H1 (cell line): ENCODE measurements around the gene CCL7. TPM values are rescaled to one million over a fixed set of nuclear protein-coding genes. Genes with fewer than 3 reads are reported as not detected.

Source experiments
- CTCF ChIA-PET: fragments of 300-600 bp; sonication (Branson Sonifier 250); formaldehyde crosslinking; loops from one replicate; lab custom pipeline; 2021; ENCODE audit not compliant: partially characterized antibody; lab: Charles Lee
- POLR2A ChIA-PET: fragments of 300-600 bp; sonication (Branson Sonifier 250); formaldehyde crosslinking; loops from one replicate; lab custom pipeline; 2021; ENCODE audit warnings: inconsistent platforms; ENCODE audit not compliant: partially characterized antibody; lab: Charles Lee
- DNase-seq, 2 experiments: peaks; one replicate each; pipeline versions ENCODE4 v3.0.0 to v3.0.0-alpha.2; 2010 to 2022; ENCODE audit warnings: low spot score in 2 of 2, low read depth in 1 of 2, mixed read lengths in 1 of 2
- FAIRE-seq: peaks from 2 replicates; lab custom pipeline; 2011; peaks lifted over from hg19 to GRCh38; lab: Jason Lieb, UNC
- H2AFZ ChIP-seq: 2 replicates; pipeline ENCODE4 v1.8.1; 2012; ENCODE audit warnings: low read length, inconsistent platforms
- H2AK5ac ChIP-seq: 2 replicates; pipeline ENCODE4 v1.6.1; 2013; ENCODE audit warnings: low read depth, low read length
- H2BK120ac ChIP-seq: replicated peaks from 2 replicates; pipeline ENCODE3; 2013; ENCODE audit warnings: low read depth, low read length, inconsistent platforms
- H2BK12ac ChIP-seq: 2 replicates; pipeline ENCODE4 v1.6.1; 2013; ENCODE audit warnings: low read depth, low read length
- H2BK15ac ChIP-seq: 2 replicates; pipeline ENCODE4 v1.6.1; 2013; ENCODE audit warnings: low read length
- H2BK20ac ChIP-seq: 2 replicates; pipeline ENCODE4 v1.6.1; 2013; ENCODE audit warnings: low read length
- H2BK5ac ChIP-seq: 2 replicates; pipeline ENCODE4 v1.6.1; 2013; ENCODE audit warnings: low read depth, low read length
- H3K14ac ChIP-seq: 2 replicates; pipeline ENCODE4 v1.6.1; 2013; ENCODE audit warnings: inconsistent platforms; ENCODE audit not compliant: insufficient read length
- H3K18ac ChIP-seq: 2 replicates; pipeline ENCODE4 v1.6.1; 2013; ENCODE audit warnings: low read length; ENCODE audit errors: extremely low read depth
- H3K23ac ChIP-seq: 2 replicates; pipeline ENCODE4 v1.6.1; 2013; ENCODE audit warnings: inconsistent platforms; ENCODE audit not compliant: insufficient read length
- H3K23me2 ChIP-seq: 2 replicates; pipeline ENCODE4 v1.6.1; 2013; ENCODE audit warnings: low read depth, low read length
- H3K27ac ChIP-seq: 2 replicates; pipeline ENCODE4 v1.6.1; 2011; ENCODE audit warnings: low read depth, low read length, inconsistent platforms
- H3K27me3 ChIP-seq, 4 experiments: replicated peaks in 1 of 4; 1 replicate in 1 of 4; 2 replicates in 3 of 4; pipeline versions ENCODE4 v1.6.1 to v1.8.1; 2011 to 2013; ENCODE audit warnings: low read length in 3 of 4, mild to moderate bottlenecking in 3 of 4, inconsistent platforms in 2 of 4, mixed read lengths in 2 of 4, moderate library complexity in 1 of 4; ENCODE audit not compliant: control insufficient read depth in 3 of 4, insufficient read depth in 3 of 4; ENCODE audit errors: extremely low read depth in 1 of 4
- H3K36me3 ChIP-seq, 4 experiments: 2 replicates each; pipeline versions ENCODE4 v1.6.1 to v1.8.1; 2011 to 2013; ENCODE audit warnings: mild to moderate bottlenecking in 4 of 4, low read length in 3 of 4, moderate library complexity in 2 of 4, control low read depth in 1 of 4, inconsistent platforms in 1 of 4; ENCODE audit not compliant: insufficient read depth in 4 of 4, control insufficient read depth in 2 of 4
- H3K4ac ChIP-seq: replicated peaks from 2 replicates; pipeline ENCODE3; 2013; ENCODE audit warnings: low read length, low read depth, mixed read lengths, inconsistent platforms; ENCODE audit not compliant: insufficient read length
- H3K4me1 ChIP-seq, 4 experiments: replicated peaks in 1 of 4; 1 replicate in 1 of 4; 2 replicates in 3 of 4; pipeline versions ENCODE4 v1.6.1 to v1.8.1; 2011 to 2013; ENCODE audit warnings: low read length in 3 of 4, inconsistent platforms in 2 of 4, mixed read lengths in 1 of 4; ENCODE audit not compliant: insufficient read depth in 4 of 4, control insufficient read depth in 3 of 4
- H3K4me2 ChIP-seq, 2 experiments: 2 replicates each; pipeline versions ENCODE4 v1.6.1 to v1.8.1; 2011 to 2013; ENCODE audit warnings: low read depth in 2 of 2, low read length in 2 of 2, control low read depth in 1 of 2, inconsistent platforms in 1 of 2, mild to moderate bottlenecking in 1 of 2; ENCODE audit not compliant: insufficient read depth in 1 of 2
- H3K4me3 ChIP-seq, 4 experiments: fragments of 200-600, 300-600 bp in 1 of 4; sonication (generic), shearing (Covaris generic), sonication (Bioruptor Twin) in 1 of 4; 2 replicates each; pipeline versions ENCODE4 v1.5.1 to v1.8.1; 2011 to 2016; ENCODE audit warnings: low read length in 4 of 4, low read depth in 3 of 4, control low read depth in 2 of 4, inconsistent platforms in 2 of 4, mild to moderate bottlenecking in 2 of 4, mixed read lengths in 1 of 4, moderate library complexity in 1 of 4; ENCODE audit not compliant: insufficient read depth in 2 of 4; ENCODE audit errors: extremely low read depth in 1 of 4
- H3K56ac ChIP-seq: replicated peaks from 2 replicates; pipeline ENCODE3; 2013; ENCODE audit warnings: low read depth, mild to moderate bottlenecking, mixed read lengths, low read length, inconsistent platforms; ENCODE audit not compliant: insufficient read length
- H3K79me1 ChIP-seq: 2 replicates; pipeline ENCODE4 v1.6.1; 2013; ENCODE audit warnings: low read depth, low read length, control low read depth
- H3K79me2 ChIP-seq, 2 experiments: 2 replicates each; pipeline versions ENCODE4 v1.6.1 to v1.8.1; 2012 to 2013; ENCODE audit warnings: low read length in 2 of 2, mild to moderate bottlenecking in 2 of 2, inconsistent platforms in 1 of 2; ENCODE audit not compliant: insufficient read depth in 2 of 2, control insufficient read depth in 1 of 2
- H3K9ac ChIP-seq, 4 experiments: replicated peaks in 1 of 4; 1 replicate in 1 of 4; 2 replicates in 3 of 4; pipeline versions ENCODE4 v1.6.1 to v1.8.1; 2011 to 2013; ENCODE audit warnings: low read depth in 3 of 4, low read length in 3 of 4, control low read depth in 2 of 4, mild to moderate bottlenecking in 2 of 4, moderate library complexity in 2 of 4, inconsistent platforms in 1 of 4; ENCODE audit errors: extremely low read depth in 1 of 4
- H3K9me3 ChIP-seq, 2 experiments: 2 replicates each; pipeline versions ENCODE4 v1.6.1 to v1.8.1; 2012 to 2013; ENCODE audit warnings: mild to moderate bottlenecking in 2 of 2, moderate library complexity in 2 of 2, control low read depth in 1 of 2, inconsistent platforms in 1 of 2, low read depth in 1 of 2, low read length in 1 of 2, mixed read lengths in 1 of 2; ENCODE audit not compliant: insufficient read depth in 2 of 2
- H4K20me1 ChIP-seq, 2 experiments: replicated peaks in 1 of 2; 2 replicates each; pipeline versions ENCODE3 to v1.8.1; 2011 to 2013; ENCODE audit warnings: inconsistent platforms in 2 of 2, low read length in 2 of 2, mild to moderate bottlenecking in 1 of 2; ENCODE audit not compliant: insufficient read depth in 2 of 2, control insufficient read depth in 1 of 2
- H4K5ac ChIP-seq: 2 replicates; pipeline ENCODE4 v1.6.1; 2013; ENCODE audit warnings: low read length, low read depth, mixed read lengths, inconsistent platforms; ENCODE audit not compliant: insufficient read length
- H4K8ac ChIP-seq: 2 replicates; pipeline ENCODE4 v1.8.0; 2013; ENCODE audit warnings: mild to moderate bottlenecking, moderate library complexity, low read length, inconsistent platforms; ENCODE audit not compliant: insufficient read depth; ENCODE audit errors: extremely low read depth
- H4K91ac ChIP-seq: replicated peaks from 2 replicates; pipeline ENCODE3; 2013; ENCODE audit warnings: low read length, mixed read lengths, inconsistent platforms; ENCODE audit not compliant: insufficient read length
- BACH1 ChIP-seq: IDR thresholded peaks from 2 replicates; pipeline ENCODE4 v1.6.1; 2012; ENCODE audit warnings: low read length, improper control_type of control experiment
- CTBP2 ChIP-seq: IDR thresholded peaks from 2 replicates; pipeline ENCODE4 v1.7.0; 2011; ENCODE audit warnings: borderline replicate concordance, mild to moderate bottlenecking, moderate library complexity, mixed read lengths, low read length; ENCODE audit not compliant: insufficient read depth, insufficient read length
- EP300 ChIP-seq, 2 experiments: IDR thresholded peaks; 1 replicate in 1 of 2; 2 replicates in 1 of 2; pipeline ENCODE4 v1.6.1; 2011 to 2012; ENCODE audit warnings: low read depth in 2 of 2, low read length in 2 of 2, mild to moderate bottlenecking in 2 of 2, borderline replicate concordance in 1 of 2, inconsistent platforms in 1 of 2, moderate library complexity in 1 of 2
- GTF2F1 ChIP-seq: IDR thresholded peaks from 2 replicates; pipeline ENCODE4 v1.6.1; 2012; ENCODE audit warnings: low read depth, low read length, improper control_type of control experiment, borderline replicate concordance
- KDM4A ChIP-seq: IDR thresholded peaks from one replicate; pipeline ENCODE4 v1.7.1; 2012; ENCODE audit warnings: low read depth, mild to moderate bottlenecking, moderate library complexity, low read length, inconsistent platforms; ENCODE audit not compliant: severe bottlenecking
- KDM5A ChIP-seq: fragments of 200-600 bp; IDR thresholded peaks from 2 replicates; pipeline ENCODE4 v1.7.1; 2012; ENCODE audit warnings: mild to moderate bottlenecking, low read length, inconsistent platforms, mixed read lengths
- RBBP5 ChIP-seq: IDR thresholded peaks from 2 replicates; pipeline ENCODE4 v1.7.1; 2012; ENCODE audit warnings: low read depth, mild to moderate bottlenecking, inconsistent platforms, low read length, moderate library complexity, borderline replicate concordance
- RXRA ChIP-seq: IDR thresholded peaks from 2 replicates; pipeline ENCODE4 v1.6.1; 2011; ENCODE audit warnings: low read depth, mild to moderate bottlenecking, low read length, moderate library complexity; ENCODE audit not compliant: insufficient read depth
- SAP30 ChIP-seq: fragments of 300-600 bp; sonication (generic); IDR thresholded peaks from 2 replicates; pipeline ENCODE4 v1.7.1; 2012; ENCODE audit warnings: low read length, moderate library complexity, mild to moderate bottlenecking, inconsistent platforms; ENCODE audit not compliant: insufficient read depth, insufficient replicate concordance
- TCF12 ChIP-seq: IDR thresholded peaks from 2 replicates; pipeline ENCODE4 v1.6.1; 2011; ENCODE audit warnings: low read depth, mild to moderate bottlenecking, low read length
- WGBS, 2 experiments: shearing (Covaris generic) in 1 of 2; methylation state at CpG; one replicate each; pipeline versions ENCODE4 v1.1.6 to v1.1.7; 2013 to 2015; ENCODE audit warnings: low lambda C conversion rate in 2 of 2, mixed read lengths in 2 of 2, inconsistent platforms in 1 of 2, low coverage in 1 of 2, missing lambda C conversion rate in 1 of 2; ENCODE audit not compliant: insufficient replicate concordance in 2 of 2, insufficient coverage in 1 of 2, insufficient read length in 1 of 2; ENCODE audit errors: extremely low coverage in 1 of 2, missing lambda C conversion rate in 1 of 2; 5-methylcytosine and 5-hydroxymethylcytosine counted together
- polyA plus RNA-seq, 7 experiments: library from polyadenylated mRNA; depleted of rRNA in 3 of 7; stranded (reverse) in 5 of 7; unstranded in 2 of 7; fragments of >200 nt in 5 of 7; fragments of 200-250 nt in 2 of 7; gene quantifications; 1 replicate in 5 of 7; 2 replicates in 1 of 7; 4 replicates in 1 of 7; pipeline versions ENCODE4 v1.2.1 to v1.2.3, GENCODE V29; 2011 to 2013; ENCODE audit warnings: missing spikeins in 2 of 7, mixed read lengths in 2 of 7
- total RNA-seq: library from RNA; stranded (reverse); fragmentation: NEBNext Ultra II Directional; extraction: Animal tissue kit (Norgen Biotek cat#: 25700); gene quantifications from 2 replicates; pipeline ENCODE4 v1.2.1, GENCODE V29; 2021
- TF ChIP-seq, protein P1 (sequence below): IDR thresholded peaks from 2 replicates; pipeline ENCODE4 v1.6.1; 2011; ENCODE audit warnings: low read length, improper control_type of control experiment

The CCL7 gene
- total and polyA plus RNA-seq, 2 of the 8 experiments (the other 6 are each of a cell fraction or from before 2014, with no cell fraction given): not detected

DNA sequence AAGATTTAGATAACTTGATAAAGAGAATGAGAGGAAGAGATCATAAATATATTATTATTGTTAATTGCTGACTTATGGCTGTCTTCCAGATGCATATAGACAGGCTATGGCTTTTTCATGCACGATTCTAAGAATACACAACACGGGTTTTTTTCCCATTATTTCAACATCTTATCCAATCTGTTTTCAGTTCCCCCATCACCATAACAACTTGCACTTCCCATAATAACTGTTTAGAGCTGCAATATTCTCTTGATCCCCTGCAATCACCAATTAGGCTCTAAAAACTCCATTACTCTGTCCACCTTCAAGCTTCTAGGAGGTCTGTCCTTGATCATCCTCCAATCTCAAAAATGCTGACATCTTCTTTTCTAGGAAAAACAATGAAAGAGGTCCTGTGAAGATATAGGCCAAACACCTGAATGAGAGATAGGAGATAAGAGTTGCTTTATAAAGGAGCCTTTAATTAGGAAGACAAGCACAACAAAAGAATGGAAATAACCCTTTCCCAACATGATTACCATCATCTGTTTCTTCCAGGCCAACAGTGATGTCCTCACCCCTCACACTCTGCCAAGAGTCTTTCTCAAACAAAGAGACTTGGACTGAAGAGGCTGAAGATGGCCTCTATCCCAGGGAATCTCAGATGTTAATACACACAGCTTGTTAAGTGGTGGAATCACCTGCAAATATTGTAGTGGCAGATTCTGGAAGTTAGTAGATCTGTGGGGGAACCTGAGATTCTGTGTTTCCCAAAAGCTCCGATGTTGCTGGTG is 47.1 kb upstream of the CCL7 start:
- DNase-seq (no peak), FAIRE-seq (no peak)
- H3K27me3 ChIP-seq: no peaks in the 10 kb centered on the region
- H3K23ac ChIP-seq: no peak overlapping the region
- H2BK15ac ChIP-seq: no peak overlapping the region
- no peak overlapping the region for H2BK5ac ChIP-seq
- H2AFZ ChIP-seq: no peak overlapping the region
- no peak overlapping the region for H3K18ac ChIP-seq
- no peaks in the 10 kb centered on the region for H3K36me3 ChIP-seq
- no peak overlapping the region for H2BK20ac ChIP-seq
- H3K79me2 ChIP-seq: no peaks in the 10 kb centered on the region
- H4K5ac ChIP-seq: no peak overlapping the region
- H3K23me2 ChIP-seq: no peaks in the 10 kb centered on the region
- H3K9me3 ChIP-seq: no peaks in the 10 kb centered on the region
- no peak overlapping the region for H4K91ac ChIP-seq
- H3K4me1 ChIP-seq: 0 out of 7 replicates have a peak, but pooled peaks cover 0 to 4% (median 0%) of the 10 kb centered on the region in 4 experiments
- H3K14ac ChIP-seq: no peak overlapping the region
- H3K4me2 ChIP-seq: no peak overlapping the region
- H3K4ac ChIP-seq: no peak overlapping the region
- H2BK120ac ChIP-seq: no peak overlapping the region
- H2AK5ac ChIP-seq: no peak overlapping the region
- H3K56ac ChIP-seq: no peak overlapping the region
- CTCF ChIA-PET: interaction anchor here (1.5 to 2.7 kb wide), 2 partner anchors 22 to 139 kb away, joined by 6 to 17 read pairs; no protein-coding TSS in a partner anchor
- no peaks in the 10 kb centered on the region for H4K20me1 ChIP-seq
- no peak overlapping the region for H2BK12ac ChIP-seq
- H3K79me1 ChIP-seq: no peaks in the 10 kb centered on the region
- H3K27ac ChIP-seq: no peak overlapping the region
- H4K8ac ChIP-seq: no peak overlapping the region
- no peak overlapping the region for H3K9ac ChIP-seq
- WGBS, 2 experiments: 93% methylated on average over 3 of the region's 3 CpGs; no CpG with 5 or more reads in 1 of the 2 experiments
- H3K4me3 ChIP-seq: no peak overlapping the region
- POLR2A ChIA-PET: no interaction called here
- no peak for TF ChIP-seq KDM4A
- TF ChIP-seq CTBP2: no peak
- TF ChIP-seq GTF2F1: no peak
- TF ChIP-seq RXRA: no peak
- TF ChIP-seq SAP30: no peak
- no peak for TF ChIP-seq TCF12
- TF ChIP-seq RBBP5: no peak
- TF ChIP-seq BACH1: no peak
- TF ChIP-seq KDM5A: no peak
- TF ChIP-seq, protein P1, sequence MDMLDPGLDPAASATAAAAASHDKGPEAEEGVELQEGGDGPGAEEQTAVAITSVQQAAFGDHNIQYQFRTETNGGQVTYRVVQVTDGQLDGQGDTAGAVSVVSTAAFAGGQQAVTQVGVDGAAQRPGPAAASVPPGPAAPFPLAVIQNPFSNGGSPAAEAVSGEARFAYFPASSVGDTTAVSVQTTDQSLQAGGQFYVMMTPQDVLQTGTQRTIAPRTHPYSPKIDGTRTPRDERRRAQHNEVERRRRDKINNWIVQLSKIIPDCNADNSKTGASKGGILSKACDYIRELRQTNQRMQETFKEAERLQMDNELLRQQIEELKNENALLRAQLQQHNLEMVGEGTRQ: no peak
- no peak for TF ChIP-seq EP300 (IDR thresholded peaks at IDR 0.05; ENCODE audit: borderline replicate concordance in 1 of 2, low read depth in 2 of 2, low read length in 2 of 2)
